Measurements from ENCODE around the gene SLC16A8. TPM values are rescaled to one million over a fixed set of nuclear protein-coding genes. Genes with fewer than 3 reads are reported as not detected.

Gene SLC16A8
- total and polyA plus RNA-seq, 4 donors: 0.32 to 0.64 (median 0.39) TPM; not detected in 1

DNA sequence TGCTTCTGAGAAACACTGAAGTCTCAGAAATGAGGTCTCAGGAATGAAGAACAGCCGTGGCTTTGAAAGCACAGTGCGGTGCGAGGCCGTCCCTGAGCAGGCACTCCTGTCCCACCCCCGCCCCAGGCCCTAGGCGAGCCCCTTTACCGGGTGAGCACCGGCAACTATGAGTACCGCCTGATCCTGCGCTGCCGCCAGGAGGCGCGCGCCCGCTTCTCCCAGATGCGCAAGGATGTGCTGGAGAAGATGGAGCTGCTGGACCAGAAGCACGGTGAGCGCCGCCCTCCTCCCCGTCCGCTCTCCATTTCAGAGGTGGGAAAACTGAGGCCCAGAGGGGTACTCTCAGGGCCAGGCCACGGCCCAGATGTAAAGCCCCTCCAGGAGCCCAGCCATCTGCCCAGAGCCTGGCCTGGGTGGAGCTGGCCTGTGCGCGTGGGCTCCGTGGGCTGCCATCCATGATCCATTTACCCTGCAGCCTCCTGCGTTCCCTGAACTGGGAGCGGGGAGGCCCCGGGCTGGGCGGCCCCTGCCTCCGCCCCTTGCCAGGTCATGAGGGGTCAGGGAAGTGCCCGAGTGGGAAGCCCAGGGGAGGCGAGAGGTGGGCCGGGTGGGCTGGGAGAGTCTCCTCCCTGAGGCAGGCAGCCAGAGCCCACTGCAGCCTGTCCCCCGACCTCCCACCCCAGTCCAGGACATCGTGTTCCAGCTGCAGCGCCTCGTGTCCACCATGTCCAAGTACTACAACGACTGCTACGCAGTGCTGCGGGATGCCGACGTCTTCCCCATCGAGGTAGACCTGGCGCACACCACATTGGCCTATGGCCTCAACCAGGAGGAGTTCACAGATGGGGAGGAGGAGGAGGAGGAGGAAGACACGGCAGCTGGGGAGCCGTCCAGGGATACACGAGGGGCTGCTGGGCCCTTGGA, 9.5 kb downstream of the SLC16A8 start:
- 93 to 94% methylated on average over 47 of the region's 47 CpGs for WGBS, 2 donors
- no peaks in the 10 kb centered on the region for H3K27me3 ChIP-seq (ENCODE audit: control insufficient read depth in 3 of 3, insufficient read depth in 3 of 3, low read length in 2 of 3)
- ATAC-seq (ENCODE audit: insufficient read depth, low FRiP score) (no peak), DNase-seq (peak; percentile 36 to 60 (median 53))
- H3K27ac ChIP-seq (ENCODE audit: low read depth in 1 of 2, low read length in 1 of 2): no peak overlapping the region
- peaks cover 0 to 44% (median 8%) of the 10 kb centered on the region in 4 donors for H3K36me3 ChIP-seq (ENCODE audit: control insufficient read depth in 4 of 4, insufficient read depth in 4 of 4, low read length in 4 of 4)
- TF ChIP-seq, protein P1, sequence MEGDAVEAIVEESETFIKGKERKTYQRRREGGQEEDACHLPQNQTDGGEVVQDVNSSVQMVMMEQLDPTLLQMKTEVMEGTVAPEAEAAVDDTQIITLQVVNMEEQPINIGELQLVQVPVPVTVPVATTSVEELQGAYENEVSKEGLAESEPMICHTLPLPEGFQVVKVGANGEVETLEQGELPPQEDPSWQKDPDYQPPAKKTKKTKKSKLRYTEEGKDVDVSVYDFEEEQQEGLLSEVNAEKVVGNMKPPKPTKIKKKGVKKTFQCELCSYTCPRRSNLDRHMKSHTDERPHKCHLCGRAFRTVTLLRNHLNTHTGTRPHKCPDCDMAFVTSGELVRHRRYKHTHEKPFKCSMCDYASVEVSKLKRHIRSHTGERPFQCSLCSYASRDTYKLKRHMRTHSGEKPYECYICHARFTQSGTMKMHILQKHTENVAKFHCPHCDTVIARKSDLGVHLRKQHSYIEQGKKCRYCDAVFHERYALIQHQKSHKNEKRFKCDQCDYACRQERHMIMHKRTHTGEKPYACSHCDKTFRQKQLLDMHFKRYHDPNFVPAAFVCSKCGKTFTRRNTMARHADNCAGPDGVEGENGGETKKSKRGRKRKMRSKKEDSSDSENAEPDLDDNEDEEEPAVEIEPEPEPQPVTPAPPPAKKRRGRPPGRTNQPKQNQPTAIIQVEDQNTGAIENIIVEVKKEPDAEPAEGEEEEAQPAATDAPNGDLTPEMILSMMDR (IDR thresholded peaks at IDR 0.05; ENCODE audit: control extremely low read depth, extremely low read depth): no peak
- H3K9ac ChIP-seq (ENCODE audit: insufficient read depth in 1 of 2, low read length in 2 of 2): no peak overlapping the region
- no peaks in the 10 kb centered on the region for H3K4me1 ChIP-seq (ENCODE audit: control insufficient read depth in 5 of 5, insufficient read depth in 5 of 5, low read length in 5 of 5)
- H3K9me3 ChIP-seq (ENCODE audit: control insufficient read depth in 4 of 4, insufficient read depth in 3 of 4, low read length in 3 of 4): no peaks in the 10 kb centered on the region
- H3K4me3 ChIP-seq: no peak overlapping the region

DNA sequence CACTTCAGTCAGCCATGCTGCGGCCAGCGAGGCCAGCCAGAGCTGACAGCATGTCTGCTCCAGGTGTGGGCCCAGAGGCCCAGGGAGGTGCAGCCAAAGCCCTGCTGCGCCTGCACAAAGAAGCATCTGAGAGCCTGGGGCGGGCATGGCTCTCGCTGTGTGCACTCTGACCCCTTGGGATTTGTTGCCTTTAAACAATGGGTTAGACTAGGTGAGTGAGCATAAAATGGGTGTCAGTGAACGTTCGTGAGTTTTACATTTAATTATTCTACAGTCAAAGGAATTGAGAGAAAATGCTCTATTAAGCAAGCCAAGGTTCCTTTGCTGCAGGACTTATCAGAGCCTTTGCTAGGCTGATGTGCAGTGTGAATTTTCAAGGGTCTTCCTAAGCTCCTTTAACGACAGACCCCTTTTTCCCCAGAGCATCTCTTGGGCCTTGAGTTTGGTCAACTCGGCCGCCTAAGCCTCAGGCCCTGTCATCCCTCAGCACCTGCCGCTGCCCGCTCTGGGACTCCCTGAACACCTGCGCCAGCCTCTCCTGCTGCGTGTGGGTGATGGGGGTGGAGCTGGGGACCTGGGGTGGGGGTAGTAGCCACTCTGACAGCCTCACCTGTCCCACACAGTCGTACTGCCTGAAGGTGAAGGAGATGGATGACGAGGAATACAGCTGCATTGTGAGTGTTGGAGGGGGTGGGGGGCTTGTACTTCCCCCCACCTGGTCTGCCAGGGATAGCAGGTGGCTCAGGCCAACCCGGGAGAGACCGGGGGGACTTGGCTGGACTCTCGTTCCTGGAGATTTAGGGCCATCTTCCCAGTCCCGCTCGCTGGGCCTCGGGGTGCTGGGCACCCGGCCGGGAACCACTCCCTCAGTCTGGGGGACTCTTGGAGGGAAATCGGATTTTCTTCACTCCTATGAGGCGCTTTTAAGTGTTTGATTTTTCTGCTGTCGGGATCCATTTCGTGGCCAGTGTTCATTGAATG, 10.5 kb downstream of the SLC16A8 start:
- no peaks in the 10 kb centered on the region for H3K9me3 ChIP-seq (ENCODE audit: control insufficient read depth in 4 of 4, insufficient read depth in 3 of 4, low read length in 3 of 4)
- no peaks in the 10 kb centered on the region for H3K4me1 ChIP-seq (ENCODE audit: control insufficient read depth in 5 of 5, insufficient read depth in 5 of 5, low read length in 5 of 5)
- H3K36me3 ChIP-seq (ENCODE audit: control insufficient read depth in 4 of 4, insufficient read depth in 4 of 4, low read length in 4 of 4): peaks cover 0 to 52% (median 8%) of the 10 kb centered on the region in 4 donors
- no peak for ATAC-seq (ENCODE audit: insufficient read depth, low FRiP score)
- no peaks in the 10 kb centered on the region for H3K27me3 ChIP-seq (ENCODE audit: control insufficient read depth in 3 of 3, insufficient read depth in 3 of 3, low read length in 2 of 3)
- H3K4me3 ChIP-seq: no peak overlapping the region
- TF ChIP-seq, protein P1 (IDR thresholded peaks at IDR 0.05; ENCODE audit: control extremely low read depth, extremely low read depth): no peak
- 95 to 97% methylated on average over 28 of the region's 28 CpGs for WGBS, 2 donors
- DNase-seq: no peak
- H3K27ac ChIP-seq (ENCODE audit: low read depth in 1 of 2, low read length in 1 of 2): no peak overlapping the region
- H3K9ac ChIP-seq (ENCODE audit: insufficient read depth in 1 of 2, low read length in 2 of 2): no peak overlapping the region

DNA sequence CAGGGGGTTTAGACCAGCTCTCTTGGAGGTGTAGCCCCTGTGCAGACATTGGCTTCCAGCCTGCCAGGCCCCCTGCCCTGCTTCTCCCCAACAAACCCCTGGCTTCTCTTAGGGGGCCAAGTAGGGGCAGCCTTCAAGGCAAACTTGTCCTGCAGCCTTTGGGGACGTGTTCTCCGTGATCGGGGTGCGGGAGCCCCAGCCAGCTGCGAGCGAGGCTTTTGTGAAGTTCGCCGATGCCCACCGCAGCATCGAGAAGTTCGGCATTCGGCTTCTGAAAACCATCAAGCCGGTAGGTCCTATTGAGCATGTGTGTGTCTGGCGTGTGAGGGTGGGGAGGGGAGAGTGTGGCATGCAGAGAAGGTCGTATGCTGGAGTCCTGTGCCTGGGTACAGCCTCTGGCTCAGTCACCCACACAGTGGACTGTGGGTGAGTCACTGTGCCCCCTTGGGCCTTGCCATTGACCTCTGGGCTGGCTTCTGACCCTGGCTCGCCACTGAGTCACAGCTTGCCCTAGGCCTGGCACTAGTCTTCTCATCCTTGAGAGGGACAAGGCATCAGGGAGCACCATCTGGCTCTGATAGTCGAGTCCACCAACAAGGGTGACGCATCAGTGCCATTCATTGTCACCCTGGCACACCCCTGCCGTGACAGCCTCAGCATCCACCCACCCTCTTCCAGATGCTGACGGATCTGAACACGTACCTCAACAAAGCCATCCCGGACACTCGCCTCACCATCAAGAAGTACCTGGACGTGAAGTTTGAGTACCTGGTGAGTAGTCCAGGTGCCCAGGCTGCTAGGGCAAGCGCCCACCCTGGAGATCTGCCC, 11.4 kb downstream of the SLC16A8 start:
- ATAC-seq (ENCODE audit: insufficient read depth, low FRiP score) (no peak), DNase-seq (no peak)
- no peak overlapping the region for H3K27ac ChIP-seq (ENCODE audit: low read depth in 1 of 2, low read length in 1 of 2)
- H3K27me3 ChIP-seq (ENCODE audit: control insufficient read depth in 3 of 3, insufficient read depth in 3 of 3, low read length in 2 of 3): no peaks in the 10 kb centered on the region
- peaks cover 0 to 58% (median 8%) of the 10 kb centered on the region in 4 donors for H3K36me3 ChIP-seq (ENCODE audit: control insufficient read depth in 4 of 4, insufficient read depth in 4 of 4, low read length in 4 of 4)
- H3K9ac ChIP-seq (ENCODE audit: insufficient read depth in 1 of 2, low read length in 2 of 2): no peak overlapping the region
- TF ChIP-seq, protein P1 (IDR thresholded peaks at IDR 0.05; ENCODE audit: control extremely low read depth, extremely low read depth): no peak
- no peak overlapping the region for H3K4me3 ChIP-seq
- no peaks in the 10 kb centered on the region for H3K9me3 ChIP-seq (ENCODE audit: control insufficient read depth in 4 of 4, insufficient read depth in 3 of 4, low read length in 3 of 4)
- 96 to 97% methylated on average over 25 of the region's 25 CpGs for WGBS, 2 donors
- H3K4me1 ChIP-seq (ENCODE audit: control insufficient read depth in 5 of 5, insufficient read depth in 5 of 5, low read length in 5 of 5): no peaks in the 10 kb centered on the region

Data from lung (tissue), 12 donors.